K562 (cell line): ENCODE measurements around the gene EPHB2. TPM values are rescaled to one million over a fixed set of nuclear protein-coding genes. Genes with fewer than 3 reads are reported as not detected.

ENCODE experiments used
- ATAC-seq: fragments of 200-7000 bp; cut with Tn5 transposase; 3 replicates; pipeline ENCODE4 v1.9.1; 2020; ENCODE audit warnings: moderate library complexity
- BruUV-seq: library from RNA; stranded (reverse); fragments of 400-500 nt; replicated peaks from 2 replicates; lab custom pipeline; 2021; lab: Mats Ljungman, UMichigan
- CTCF ChIA-PET: fragments of 300-600 bp; formaldehyde crosslinking; extraction: SDS; loops from one replicate; lab custom pipeline; 2021; ENCODE audit warnings: low intra/inter-chr PET ratio; lab: Yijun Ruan, JAX
- POLR2A ChIA-PET: fragments of 300-600, 350-650 bp; sonication (Branson Sonifier 250); formaldehyde crosslinking; extraction: SDS; loops from one replicate; lab custom pipeline; 2021; ENCODE audit warnings: antibody characterized with exemption, inconsistent platforms; lab: Yijun Ruan, JAX
- DNase-seq, 4 experiments: peaks; one replicate each; pipeline versions ENCODE4 v3.0.0 to v3.0.0-alpha.2; 2011 to 2018; ENCODE audit warnings: low spot score in 3 of 4, mixed read lengths in 3 of 4; ENCODE audit errors: extremely low read depth in 1 of 4
- FAIRE-seq: peaks from 2 replicates; lab custom pipeline; 2011; peaks lifted over from hg19 to GRCh38; lab: Jason Lieb, UNC
- H2AFZ ChIP-seq: 2 replicates; pipeline ENCODE4 v1.6.0; 2011; ENCODE audit warnings: low read depth, low read length, control low read depth, inconsistent platforms
- H3K27ac ChIP-seq: fragments of 200-600 bp; 3 replicates; pipeline ENCODE4 v1.8.0; 2011; ENCODE audit warnings: low read depth, mild to moderate bottlenecking, control low read depth, inconsistent platforms, low read length, moderate library complexity, mixed read lengths; ENCODE audit errors: extremely low read depth
- H3K27me3 ChIP-seq, 2 experiments: fragments of 300-600 bp in 1 of 2; 2 replicates in 1 of 2; 3 replicates in 1 of 2; pipeline versions ENCODE4 v1.6.0 to v1.8.0; 2011; ENCODE audit warnings: inconsistent platforms in 2 of 2, low read length in 2 of 2, mild to moderate bottlenecking in 1 of 2, mixed read lengths in 1 of 2, moderate library complexity in 1 of 2; ENCODE audit not compliant: control insufficient read depth in 2 of 2, insufficient read depth in 2 of 2
- H3K36me3 ChIP-seq: fragments of 300-600 bp; 3 replicates; pipeline ENCODE4 v1.8.0; 2011; ENCODE audit warnings: mild to moderate bottlenecking, low read length, inconsistent platforms; ENCODE audit not compliant: control insufficient read depth, insufficient read depth
- H3K4me1 ChIP-seq, 2 experiments: fragments of 200-600 bp in 1 of 2; replicated peaks in 1 of 2; 2 replicates in 1 of 2; 3 replicates in 1 of 2; pipeline versions ENCODE4 v1.5.1 to v1.8.0; 2011; ENCODE audit warnings: inconsistent platforms in 2 of 2, low read length in 2 of 2, mild to moderate bottlenecking in 1 of 2, mixed read lengths in 1 of 2, moderate library complexity in 1 of 2; ENCODE audit not compliant: control insufficient read depth in 2 of 2, insufficient read depth in 2 of 2
- H3K4me2 ChIP-seq: 2 replicates; pipeline ENCODE4 v1.6.1; 2011; ENCODE audit warnings: low read length, control low read depth, inconsistent platforms, mixed read lengths; ENCODE audit not compliant: insufficient read depth
- H3K4me3 ChIP-seq: fragments of 200-600 bp; sonication (generic), shearing (Covaris generic); 2 replicates; pipeline ENCODE4 v1.5.1; 2016; ENCODE audit warnings: control low read depth, inconsistent platforms
- H3K79me2 ChIP-seq: fragments of 200-600 bp; 3 replicates; pipeline ENCODE4 v1.8.0; 2011; ENCODE audit warnings: low read length, inconsistent platforms; ENCODE audit not compliant: control insufficient read depth, insufficient read depth
- H3K9ac ChIP-seq, 2 experiments: 2 replicates each; pipeline versions ENCODE4 v1.6.0 to v1.6.1; 2011; ENCODE audit warnings: low read depth in 2 of 2, low read length in 2 of 2, control low read depth in 1 of 2, inconsistent platforms in 1 of 2, mild to moderate bottlenecking in 1 of 2, mixed read lengths in 1 of 2; ENCODE audit not compliant: insufficient read depth in 1 of 2
- H3K9me1 ChIP-seq: one replicate; pipeline ENCODE4 v1.6.0; 2011; ENCODE audit warnings: inconsistent platforms, mild to moderate bottlenecking, low read length, moderate library complexity; ENCODE audit not compliant: control insufficient read depth, insufficient read depth
- H3K9me3 ChIP-seq: replicated peaks from 2 replicates; pipeline ENCODE4 v1.5.1; 2011; ENCODE audit warnings: low read depth, low read length, inconsistent platforms; ENCODE audit not compliant: control insufficient read depth, insufficient read depth
- H4K20me1 ChIP-seq: replicated peaks from 2 replicates; pipeline ENCODE4 v1.6.1; 2011; ENCODE audit warnings: low read length, inconsistent platforms, mixed read lengths; ENCODE audit not compliant: control insufficient read depth, insufficient read depth
- MAFK ChIP-seq: IDR thresholded peaks from 2 replicates; pipeline ENCODE4 v1.6.1; 2011; ENCODE audit warnings: low read length, improper control_type of control experiment
- RBM25 ChIP-seq: fragments of 200-400 bp; formaldehyde crosslinking; IDR thresholded peaks from 2 replicates; pipeline ENCODE4 v1.6.1; 2018; ENCODE audit warnings: low read length, low read depth, moderate library complexity; ENCODE audit not compliant: severe bottlenecking
- ZFP36 ChIP-seq: fragments of 150-350 bp; IDR thresholded peaks from 2 replicates; pipeline ENCODE4 v1.6.1; 2018; ENCODE audit warnings: low read length, low read depth; ENCODE audit not compliant: partially characterized antibody
- ZKSCAN1 ChIP-seq: fragments of 150-350 bp; IDR thresholded peaks from 2 replicates; pipeline ENCODE4 v1.6.1; 2016; ENCODE audit warnings: low read depth, low read length
- WGBS: fragments of 100-300 bp; shearing (Covaris generic); methylation state at CpG from one replicate; pipeline ENCODE4 v1.1.6; 2016; ENCODE audit warnings: low coverage, mixed read lengths; ENCODE audit not compliant: insufficient coverage; ENCODE audit errors: missing lambda C conversion rate; 5-methylcytosine and 5-hydroxymethylcytosine counted together
- in situ Hi-C: fragments of 300-500 bp; cut with MboI; formaldehyde crosslinking; loops from 4 replicates; pipeline ENCODE4 v1.15.0; 2018; ENCODE audit warnings: inconsistent platforms, mixed read lengths
- intact Hi-C: fragments of 100-400 bp; cut with micrococcal nuclease; formaldehyde crosslinking; loops from 2 replicates; pipeline ENCODE4 v1.14.2; 2022
- polyA plus RNA-seq, 8 experiments: library from polyadenylated mRNA; depleted of rRNA in 4 of 8; stranded (reverse) in 5 of 8; unstranded in 3 of 8; fragments of >200 nt; fragmentation: Nextera tagmentation in 2 of 8; fragmentation: Illumina TruSeq in 1 of 8; extraction: Ambion mirVana in 2 of 8; extraction: Trizol in 1 of 8; gene quantifications; 2 replicates each; pipeline versions ENCODE4 v1.2.1 to v1.2.3, GENCODE V29; 2011 to 2014; ENCODE audit warnings: inconsistent platforms in 1 of 8, missing spikeins in 1 of 8
- total RNA-seq, 7 experiments: library from RNA; depleted of rRNA in 6 of 7; stranded (reverse); fragments of >200 nt in 6 of 7; fragmentation: Illumina TruSeq in 2 of 7; extraction: Trizol in 2 of 7; gene quantifications; 2 replicates each; pipeline versions ENCODE4 v1.2.1 to v1.2.3, GENCODE V29; 2011 to 2021; ENCODE audit warnings: low replicate concordance in 1 of 7

The EPHB2 gene
- total and polyA plus RNA-seq, 9 of the 15 experiments (the other 6 are each of a cell fraction or from before 2014, with no cell fraction given) = not detected

GRCh38 chr1:22868331-22868730 is 157.7 kb downstream of the EPHB2 start:
- H3K27me3 ChIP-seq = peaks cover 36 to 70% of the 10 kb centered on the region in 2 experiments
- no peaks in the 10 kb centered on the region for H3K36me3 ChIP-seq
- H2AFZ ChIP-seq = no peak overlapping the region
- CTCF ChIA-PET = no interaction called here
- peak; percentile 25 for TF ChIP-seq RBM25
- TF ChIP-seq MAFK = no peak
- FAIRE-seq (no peak), ATAC-seq (no peak), DNase-seq (no peak)
- no peak overlapping the region for H3K9ac ChIP-seq
- no TSS peak for BruUV-seq
- 0% methylated on average over 3 of the region's 3 CpGs for WGBS
- H3K79me2 ChIP-seq = no peaks in the 10 kb centered on the region
- no peak overlapping the region for H3K27ac ChIP-seq
- H3K4me1 ChIP-seq = no peaks in the 10 kb centered on the region
- in situ Hi-C loops (no loop called here), intact Hi-C loops (no loop called here)
- H3K4me2 ChIP-seq = no peak overlapping the region
- no peaks in the 10 kb centered on the region; the same call in 1 of the 2 replicates for H3K9me3 ChIP-seq
- H3K9me1 ChIP-seq = no peaks in the 10 kb centered on the region
- POLR2A ChIA-PET = interaction anchor here (1.0 kb wide), 1 partner anchor 11 kb away, joined by 7 read pairs; no protein-coding TSS in a partner anchor
- no peak overlapping the region for H3K4me3 ChIP-seq
- no peaks in the 10 kb centered on the region; the same call in 1 of the 2 replicates for H4K20me1 ChIP-seq

- H3K9me1 ChIP-seq = no peaks in the 10 kb centered on the region
- intact Hi-C loops (no loop called here), in situ Hi-C loops (no loop called here)
- peaks cover 36 to 76% of the 10 kb centered on the region in 2 experiments for H3K27me3 ChIP-seq
- no peaks in the 10 kb centered on the region for H3K36me3 ChIP-seq
- H4K20me1 ChIP-seq = no peaks in the 10 kb centered on the region; the same call in 1 of the 2 replicates
- no peak for ATAC-seq
- no peaks in the 10 kb centered on the region for H3K79me2 ChIP-seq
- no peak overlapping the region for H3K4me3 ChIP-seq
- no peaks in the 10 kb centered on the region; the same call in 1 of the 2 replicates for H3K9me3 ChIP-seq
- H2AFZ ChIP-seq = no peak overlapping the region
- no peak overlapping the region for H3K4me2 ChIP-seq
- FAIRE-seq = no peak
- BruUV-seq = no TSS peak
- DNase-seq = no peak
- CTCF ChIA-PET = no interaction called here
- no peaks in the 10 kb centered on the region for H3K4me1 ChIP-seq
- TF ChIP-seq ZFP36 (peak; percentile 92), ZKSCAN1 (no peak), RBM25 (peak; percentile 16)
- H3K9ac ChIP-seq = no peak overlapping the region
- H3K27ac ChIP-seq = no peak overlapping the region
- 6% methylated on average over 1 of the region's 1 CpG for WGBS
- POLR2A ChIA-PET = interaction anchor here (0.7 kb wide), 1 partner anchor 64 kb away, joined by 3 read pairs; no protein-coding TSS in a partner anchor
Observed at GRCh38 chr1:22869325-22869724, 158.7 kb downstream of the EPHB2 start.
